Measurements from ENCODE around the gene ZFR. TPM values are rescaled to one million over a fixed set of nuclear protein-coding genes. Genes with fewer than 3 reads are reported as not detected.

Gene ZFR
- polyA plus RNA-seq, 1 of the 3 experiments (the other 2 are of a cell fraction), result 24.6 TPM

GRCh38 chr5:32475334-32476097, 31.0 kb upstream of the ZFR start (continued):
- TF ChIP-seq REST (IDR thresholded peaks at IDR 0.05; ENCODE audit: low read depth, low read length), result no peak
- TF ChIP-seq RAD21 (IDR thresholded peaks at IDR 0.05; ENCODE audit: low read length), result no peak
- no peak for TF ChIP-seq FOSL2 (IDR thresholded peaks at IDR 0.05; ENCODE audit: borderline replicate concordance, low read depth)

- H3K36me3 ChIP-seq (replicated peaks in 1 of 2; ENCODE audit: control insufficient read depth in 1 of 2, insufficient read depth in 2 of 2, low read length in 1 of 2), result no peaks in the 10 kb centered on the region
- no peak overlapping the region for H2AFZ ChIP-seq (ENCODE audit: low read depth)
- no peak overlapping the region for H3K27ac ChIP-seq (ENCODE audit: low read depth in 2 of 2, low read length in 1 of 2)
- H3K79me2 ChIP-seq (ENCODE audit: insufficient read depth), result no peaks in the 10 kb centered on the region
- no peak overlapping the region for H3K4me3 ChIP-seq (ENCODE audit: low read depth in 2 of 2, low read length in 1 of 2)
- 77% methylated on average over 9 of the region's 9 CpGs for WGBS (ENCODE audit: low lambda C conversion rate)
- ChIA-PET POLR2A (no interaction called here), CTCF (interaction anchor here (0.7 to 3.6 kb wide), 7 partner anchors 9 to 242 kb away, joined by 3 to 20 read pairs (median 4); no protein-coding TSS in a partner anchor)
- no peak overlapping the region for H3K4me2 ChIP-seq
- DNase-seq, result no peak
- no peaks in the 10 kb centered on the region for H3F3A ChIP-seq (replicated peaks; ENCODE audit: insufficient read depth)
- H3K9me2 ChIP-seq, result no peaks in the 10 kb centered on the region
- no peak for TF ChIP-seq EZH2phosphoT487 (IDR thresholded peaks at IDR 0.05; ENCODE audit: borderline replicate concordance, low read depth)
- no peak for TF ChIP-seq SMC3 (IDR thresholded peaks at IDR 0.05; ENCODE audit: low read depth, low read length)
- TF ChIP-seq RCOR1 (IDR thresholded peaks at IDR 0.05; ENCODE audit: low read length), result no peak
- TF ChIP-seq NFIC (IDR thresholded peaks at IDR 0.05; ENCODE audit: borderline replicate concordance), result no peak
- TF ChIP-seq GATA2 (CRISPR knock-in tag; IDR thresholded peaks at IDR 0.05), result no peak
- no peak for TF ChIP-seq IRF3 (IDR thresholded peaks at IDR 0.05; ENCODE audit: low read depth, low read length)
- no peak for TF ChIP-seq GABPA (IDR thresholded peaks at IDR 0.05; ENCODE audit: low read depth)
- no peak for TF ChIP-seq CHD2 (IDR thresholded peaks at IDR 0.05; ENCODE audit: low read length, partially characterized antibody)
- TF ChIP-seq SIN3A (IDR thresholded peaks at IDR 0.05; ENCODE audit: borderline replicate concordance, low read depth, low read length), result no peak
- no peak for TF ChIP-seq PBX3 (IDR thresholded peaks at IDR 0.05)
- no peak for TF ChIP-seq USF1 (IDR thresholded peaks at IDR 0.05; ENCODE audit: borderline replicate concordance, low read depth)
- TF ChIP-seq RFX5 (IDR thresholded peaks at IDR 0.05; ENCODE audit: low read length), result no peak
- no peaks in the 10 kb centered on the region for H3K4me1 ChIP-seq (ENCODE audit: control insufficient read depth in 1 of 2, insufficient read depth in 2 of 2, low read depth in 1 of 2, low read length in 1 of 2)
- no peaks in the 10 kb centered on the region; the same call in 1 of the 2 replicates for H3K27me3 ChIP-seq (ENCODE audit: insufficient read depth)
- H4K20me1 ChIP-seq (ENCODE audit: insufficient read depth), result no peaks in the 10 kb centered on the region
- no peaks in the 10 kb centered on the region for H3K9me3 ChIP-seq
- H3K9ac ChIP-seq, result no peak overlapping the region
Measured at GRCh38 chr5:32474209-32474854, 29.8 kb upstream of the ZFR start.
